Measurements from ENCODE around the gene SOX13. TPM values are rescaled to one million over a fixed set of nuclear protein-coding genes. Genes with fewer than 3 reads are reported as not detected.
A peak's percentile ranks its signal among the peaks of the same experiment; 100 is the strongest.

The SOX13 gene
- total and polyA plus RNA-seq, 9 of the 15 experiments (the other 6 are each of a cell fraction or from before 2014, with no cell fraction given): 0.03 to 0.35 (median 0.06) TPM; not detected in 5

GRCh38 chr1:204132718-204133117 is 59.8 kb downstream of the SOX13 start:
- Histone ChIP-seq H3K9me1 (ENCODE audit: control insufficient read depth, insufficient read depth, low read length) (no peaks in the 10 kb centered on the region), H3K4me3 (no peak overlapping the region), H2AFZ (ENCODE audit: low read depth, low read length) (no peak overlapping the region), H3K36me3 (ENCODE audit: control insufficient read depth, insufficient read depth, low read length) (no peaks in the 10 kb centered on the region), H3K79me2 (ENCODE audit: control insufficient read depth, insufficient read depth, low read length) (no peaks in the 10 kb centered on the region), H3K4me2 (ENCODE audit: insufficient read depth, low read length) (no peak overlapping the region), H3K27ac (ENCODE audit: extremely low read depth, low read depth, low read length) (no peak overlapping the region), H4K20me1 (replicated peaks; ENCODE audit: control insufficient read depth, insufficient read depth, low read length) (peaks cover 5% of the 10 kb centered on the region; the same call in 1 of the 2 replicates), H3K4me1 (replicated peaks in 1 of 2; ENCODE audit: control insufficient read depth in 2 of 2, insufficient read depth in 2 of 2, low read length in 2 of 2) (peaks cover 0 to 12% of the 10 kb centered on the region in 2 experiments; a peak in 2 of 5 replicates), H3K27me3 (ENCODE audit: control insufficient read depth in 2 of 2, insufficient read depth in 2 of 2, low read length in 2 of 2) (peaks cover 17 to 43% of the 10 kb centered on the region in 2 experiments), H3K9me3 (replicated peaks; ENCODE audit: control insufficient read depth, insufficient read depth, low read depth, low read length) (no peaks in the 10 kb centered on the region), H3K9ac (ENCODE audit: insufficient read depth in 1 of 2, low read depth in 2 of 2, low read length in 2 of 2) (no peak overlapping the region)
- DNase-seq (ENCODE audit: extremely low read depth in 1 of 4, low spot score in 3 of 4) (no peak), FAIRE-seq (no peak), ATAC-seq (no peak)
- ChIA-PET CTCF (ENCODE audit: low intra/inter-chr PET ratio) (interaction anchor here (0.7 kb wide), 1 partner anchor 74 kb away, joined by 5 read pairs; no protein-coding TSS in a partner anchor), POLR2A (interaction anchor here (0.5 kb wide), 1 partner anchor 681 kb away, joined by 3 read pairs; no protein-coding TSS in a partner anchor)
- WGBS (ENCODE audit: insufficient coverage, low coverage, missing lambda C conversion rate): 1% methylated on average over 6 of the region's 6 CpGs
- in situ Hi-C loops (cut with MboI) (no loop called here), intact Hi-C loops (cut with micrococcal nuclease) (no loop called here)
- no TSS peak for BruUV-seq (replicated peaks)
- TF ChIP-seq CEBPG (CRISPR knock-in tag; IDR thresholded peaks at IDR 0.05): no peak
- TF ChIP-seq CEBPG (tag; conservative IDR thresholded peaks at IDR 0.05 in 1 of 2, IDR thresholded peaks at IDR 0.05 in 1 of 2): peak; percentile 54 to 56
- no peak for TF ChIP-seq CUX1 (CRISPR knock-in tag; IDR thresholded peaks at IDR 0.05)
- peak; percentile 56; the same call in 1 of the 2 replicates for TF ChIP-seq CEBPB (tag; IDR thresholded peaks at IDR 0.05)
- no peak for TF ChIP-seq PPARD (CRISPR knock-in tag; IDR thresholded peaks at IDR 0.05)
- TF ChIP-seq ZNF384 (IDR thresholded peaks at IDR 0.05; ENCODE audit: low read depth, low read length): no peak
- no peak for TF ChIP-seq DLX4 (CRISPR knock-in tag; IDR thresholded peaks at IDR 0.05)
- no peak for TF ChIP-seq SIN3B (IDR thresholded peaks at IDR 0.05; ENCODE audit: low read depth)
- TF ChIP-seq ZSCAN29 (IDR thresholded peaks at IDR 0.05): no peak
